A549 (cell line): ENCODE measurements around the gene ZBTB38. TPM values are rescaled to one million over a fixed set of nuclear protein-coding genes. Genes with fewer than 3 reads are reported as not detected.

Experiments used
- ATAC-seq, 2 experiments: fragments of 200-7000 bp in 1 of 2; fragments of >200 bp in 1 of 2; cut with Nextera tagmentation in 1 of 2; cut with Tn5 transposase in 1 of 2; 3 replicates each; pipeline versions ENCODE4 v1.8.0 to v1.9.1; 2018 to 2020; ENCODE audit warnings: mild to moderate bottlenecking in 1 of 2, moderate library complexity in 1 of 2
- CTCF ChIA-PET: fragments of 300-600 bp; sonication (Branson Sonifier 250); formaldehyde crosslinking; extraction: SDS; loops from one replicate; lab custom pipeline; 2021; ENCODE audit warnings: antibody characterized with exemption, inconsistent platforms; lab: Yijun Ruan, JAX
- POLR2A ChIA-PET: fragments of 350-600 bp; formaldehyde crosslinking; extraction: SDS; loops from one replicate; lab custom pipeline; 2021; ENCODE audit warnings: antibody characterized with exemption, inconsistent platforms; lab: Yijun Ruan, JAX
- DNase-seq, 2 experiments: peaks; one replicate each; pipeline versions ENCODE4 v3.0.0 to v3.0.0-alpha.2; 2011 to 2016; ENCODE audit warnings: low read depth in 1 of 2, low spot score in 1 of 2
- FAIRE-seq: peaks from 2 replicates; lab custom pipeline; 2011; peaks lifted over from hg19 to GRCh38; lab: Jason Lieb, UNC
- H3K27ac ChIP-seq, 2 experiments: fragments of >200 bp; sonication (Bioruptor Twin); formaldehyde crosslinking; 3 replicates each; pipeline ENCODE4 v1.5.1; 2016 to 2017
- H3K4me1 ChIP-seq: fragments of >200 bp; sonication (Bioruptor Twin); formaldehyde crosslinking; 3 replicates; pipeline ENCODE4 v1.6.1; 2016
- H3K4me2 ChIP-seq: fragments of >200 bp; sonication (Bioruptor Twin); formaldehyde crosslinking; 3 replicates; pipeline ENCODE4 v1.6.1; 2016
- H3K4me3 ChIP-seq: fragments of >200 bp; sonication (Bioruptor Twin); formaldehyde crosslinking; 3 replicates; pipeline ENCODE4 v1.5.1; 2016
- H3K9me3 ChIP-seq: fragments of >200 bp; sonication (Bioruptor Twin); formaldehyde crosslinking; 3 replicates; pipeline ENCODE4 v1.6.1; 2016
- ATOH8 ChIP-seq: fragments of 250-450 bp; sonication (Bioruptor Pico); IDR thresholded peaks from 2 replicates; pipeline ENCODE4 v1.5.0; 2020; ENCODE audit warnings: low read depth, mild to moderate bottlenecking, moderate library complexity
- CEBPB ChIP-seq, 2 experiments: fragments of >200 bp in 1 of 2; sonication (Bioruptor Twin) in 1 of 2; formaldehyde crosslinking in 1 of 2; IDR thresholded peaks; 2 replicates each; pipeline ENCODE4 v1.6.1; 2012 to 2016
- ESRRA ChIP-seq: fragments of 150-350 bp; IDR thresholded peaks from 2 replicates; pipeline ENCODE4 v1.6.1; 2014; ENCODE audit warnings: mild to moderate bottlenecking, low read length, borderline replicate concordance
- FOSB ChIP-seq: fragments of 250-450 bp; sonication (Bioruptor Pico); IDR thresholded peaks from 2 replicates; pipeline ENCODE4 v1.5.0; 2020; ENCODE audit warnings: mild to moderate bottlenecking, moderate library complexity
- FOSL2 ChIP-seq, 2 experiments: fragments of 450-650 bp in 1 of 2; fragments of >200 bp in 1 of 2; sonication (Bioruptor Twin) in 1 of 2; formaldehyde crosslinking; IDR thresholded peaks; 2 replicates each; pipeline versions ENCODE4 v1.5.0 to v1.6.1; 2016 to 2020; ENCODE audit warnings: mild to moderate bottlenecking in 1 of 2, moderate library complexity in 1 of 2
- HMGXB4 ChIP-seq: fragments of 250-450 bp; sonication (Bioruptor Pico); IDR thresholded peaks from 2 replicates; pipeline ENCODE4 v1.5.0; 2021; ENCODE audit warnings: mild to moderate bottlenecking, moderate library complexity, borderline replicate concordance
- HOXA7 ChIP-seq: fragments of 250-450 bp; sonication (Bioruptor Pico); IDR thresholded peaks from 2 replicates; pipeline ENCODE4 v1.5.0; 2020; ENCODE audit warnings: mild to moderate bottlenecking, moderate library complexity
- HOXB13 ChIP-seq: fragments of 250-450 bp; sonication (Bioruptor Pico); IDR thresholded peaks from 2 replicates; pipeline ENCODE4 v1.5.0; 2020; ENCODE audit warnings: low read depth, mild to moderate bottlenecking, moderate library complexity
- HOXB5 ChIP-seq: fragments of 250-450 bp; sonication (Bioruptor Pico); IDR thresholded peaks from 2 replicates; pipeline ENCODE4 v1.5.0; 2020; ENCODE audit warnings: mild to moderate bottlenecking, moderate library complexity
- KDM1A ChIP-seq: fragments of 200-600 bp; sonication (generic); IDR thresholded peaks from 2 replicates; pipeline ENCODE4 v1.6.1; 2016; ENCODE audit warnings: low read depth, mild to moderate bottlenecking
- MAFK ChIP-seq: fragments of 450-650 bp; IDR thresholded peaks from 2 replicates; pipeline ENCODE4 v1.6.1; 2014; ENCODE audit not compliant: partially characterized antibody
- MAX ChIP-seq: IDR thresholded peaks from 2 replicates; pipeline ENCODE4 v1.6.1; 2012
- NFE2L2 ChIP-seq: fragments of 150-350 bp; conservative IDR thresholded peaks from 2 replicates; pipeline ENCODE4 v1.6.1; 2014; ENCODE audit warnings: low read length
- NR3C1 ChIP-seq: fragments of >200 bp; sonication (Bioruptor Twin); formaldehyde crosslinking; IDR thresholded peaks from 3 replicates; pipeline ENCODE4 v1.6.1; 2017
- RAD21 ChIP-seq, 2 experiments: fragments of >200 bp in 1 of 2; sonication (Bioruptor Twin) in 1 of 2; formaldehyde crosslinking in 1 of 2; IDR thresholded peaks in 1 of 2; conservative IDR thresholded peaks in 1 of 2; 2 replicates in 1 of 2; 3 replicates in 1 of 2; pipeline ENCODE4 v1.6.1; 2012 to 2018; ENCODE audit warnings: inconsistent platforms in 1 of 2
- RFX5 ChIP-seq: fragments of 450-650 bp; IDR thresholded peaks from 2 replicates; pipeline ENCODE4 v1.7.1; 2014; ENCODE audit warnings: antibody characterized with exemption, mild to moderate bottlenecking, moderate library complexity
- RNF2 ChIP-seq: fragments of 200-600 bp; sonication (generic); IDR thresholded peaks from 2 replicates; pipeline ENCODE4 v1.6.1; 2016; ENCODE audit warnings: low read depth, mild to moderate bottlenecking, antibody characterized with exemption, moderate library complexity, borderline replicate concordance
- ZC3H11A ChIP-seq: fragments of 450-650 bp; IDR thresholded peaks from 2 replicates; pipeline ENCODE4 v1.6.1; 2014; ENCODE audit warnings: antibody characterized with exemption, mild to moderate bottlenecking
- ZFP36 ChIP-seq: fragments of 450-650 bp; IDR thresholded peaks from 2 replicates; pipeline ENCODE4 v1.6.1; 2014; ENCODE audit warnings: borderline replicate concordance; ENCODE audit not compliant: partially characterized antibody
- ZNF302 ChIP-seq: fragments of 250-450 bp; sonication (Bioruptor Pico); IDR thresholded peaks from 2 replicates; pipeline ENCODE4 v1.9.0; 2021; ENCODE audit warnings: inconsistent platforms, mild to moderate bottlenecking, moderate library complexity
- ZSCAN20 ChIP-seq: fragments of 250-450 bp; sonication (Bioruptor Pico); IDR thresholded peaks from 2 replicates; pipeline ENCODE4 v1.8.0; 2022; ENCODE audit warnings: mild to moderate bottlenecking, moderate library complexity
- WGBS: methylation state at CpG from one replicate; pipeline ENCODE4 v1.1.6; 2017; ENCODE audit errors: missing lambda C conversion rate; 5-methylcytosine and 5-hydroxymethylcytosine counted together
- polyA plus RNA-seq, 4 experiments: library from polyadenylated mRNA; depleted of rRNA in 3 of 4; stranded (reverse); fragments of >200 nt; fragmentation: RNase III in 1 of 4; extraction: RNeasy Plus Mini Kit Qiagen cat#74134 plus additional on column Dnase treatment in 1 of 4; gene quantifications; 2 replicates in 3 of 4; 3 replicates in 1 of 4; pipeline ENCODE4 v1.2.3, GENCODE V29; 2011 to 2017
- TF ChIP-seq, protein P1 (sequence below): fragments of 150-350 bp; IDR thresholded peaks from 2 replicates; pipeline ENCODE4 v1.6.1; 2014; ENCODE audit warnings: low read depth, mild to moderate bottlenecking, low read length

The ZBTB38 gene
- polyA plus RNA-seq, 2 of the 4 experiments (the other 2 are of a cell fraction), result 72.0 to 110 TPM

GRCh38 chr3:141410408-141410807 is 42.1 kb downstream of the ZBTB38 start:
- ATAC-seq (0 out of 6 replicates have a peak, but pooled peaks of 1 of the 2 experiments have one; percentile 22), FAIRE-seq (no peak), DNase-seq (peak in 1 of 2 experiments; percentile 78)
- H3K27ac ChIP-seq, result peak overlapping the region; percentile 99 to 100
- H3K4me3 ChIP-seq, result no peak overlapping the region
- no peaks in the 10 kb centered on the region for H3K9me3 ChIP-seq
- WGBS, result 23% methylated on average over 3 of the region's 3 CpGs
- POLR2A ChIA-PET, result no interaction called here
- H3K4me2 ChIP-seq, result peak overlapping the region; percentile 86
- CTCF ChIA-PET, result interaction anchor here (0.6 to 1.9 kb wide), 9 partner anchors 8 to 105 kb away, joined by 3 to 8 read pairs (median 4); no protein-coding TSS in a partner anchor
- TF ChIP-seq MAFK (no peak), HOXB13 (CRISPR knock-in tag) (peak; percentile 80), KDM1A (no peak), ESRRA (no peak), MAX (no peak), HOXB5 (peak; percentile 70; the same call in 1 of the 2 replicates), HMGXB4 (CRISPR knock-in tag) (no peak), CEBPB (IDR thresholded peaks at IDR 0.05) (no peak), RFX5 (no peak), NR3C1 (no peak), FOSB (CRISPR knock-in tag) (no peak), ATOH8 (CRISPR knock-in tag) (peak; percentile 74; the same call in 1 of the 2 replicates), RAD21 (conservative IDR thresholded peaks at IDR 0.05 in 1 of 2, IDR thresholded peaks at IDR 0.05 in 1 of 2) (peak in 1 of 2 experiments; percentile 21; a peak in 1 of 5 replicates)
- peaks cover 100% of the 10 kb centered on the region for H3K4me1 ChIP-seq

GRCh38 chr3:141410846-141411245 is 42.5 kb downstream of the ZBTB38 start:
- H3K9me3 ChIP-seq, result no peaks in the 10 kb centered on the region
- peak overlapping the region; percentile 86 for H3K4me2 ChIP-seq
- H3K4me3 ChIP-seq, result no peak overlapping the region
- FAIRE-seq (no peak), ATAC-seq (no peak), DNase-seq (peak in 1 of 2 experiments; percentile 51)
- WGBS, result 49% methylated on average over 3 of the region's 3 CpGs
- CTCF ChIA-PET, result interaction anchor here (0.8 to 1.9 kb wide), 7 partner anchors 8 to 106 kb away, joined by 3 to 8 read pairs (median 4); no protein-coding TSS in a partner anchor
- H3K27ac ChIP-seq, result peak overlapping the region; percentile 99 to 100
- peaks cover 100% of the 10 kb centered on the region for H3K4me1 ChIP-seq
- no peak for TF ChIP-seq ZSCAN20
- TF ChIP-seq ZC3H11A, result no peak
- no peak for TF ChIP-seq ZFP36
- no peak for TF ChIP-seq NFE2L2
- TF ChIP-seq, protein P1, sequence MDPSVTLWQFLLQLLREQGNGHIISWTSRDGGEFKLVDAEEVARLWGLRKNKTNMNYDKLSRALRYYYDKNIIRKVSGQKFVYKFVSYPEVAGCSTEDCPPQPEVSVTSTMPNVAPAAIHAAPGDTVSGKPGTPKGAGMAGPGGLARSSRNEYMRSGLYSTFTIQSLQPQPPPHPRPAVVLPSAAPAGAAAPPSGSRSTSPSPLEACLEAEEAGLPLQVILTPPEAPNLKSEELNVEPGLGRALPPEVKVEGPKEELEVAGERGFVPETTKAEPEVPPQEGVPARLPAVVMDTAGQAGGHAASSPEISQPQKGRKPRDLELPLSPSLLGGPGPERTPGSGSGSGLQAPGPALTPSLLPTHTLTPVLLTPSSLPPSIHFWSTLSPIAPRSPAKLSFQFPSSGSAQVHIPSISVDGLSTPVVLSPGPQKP, result no peak
- TF ChIP-seq HOXA7 (CRISPR knock-in tag), result no peak
- no peak for TF ChIP-seq ZNF302
- TF ChIP-seq RNF2, result no peak
- TF ChIP-seq FOSL2 (IDR thresholded peaks at IDR 0.05), result no peak
- no peak for TF ChIP-seq FOSL2 (CRISPR knock-in tag; IDR thresholded peaks at IDR 0.05)
- POLR2A ChIA-PET, result no interaction called here
